ENCODE measurements around the gene PLEKHA3. TPM values are rescaled to one million over a fixed set of nuclear protein-coding genes. Genes with fewer than 3 reads are reported as not detected.

The PLEKHA3 gene
- total and polyA plus RNA-seq, 2 of the 4 experiments (the other 2 are of a cell fraction): 3.9 to 5.5 TPM

- dilution Hi-C loops (cut with HindIII; ENCODE audit: low sequenced_read_pairs, unreplicated experiment) (no loop called here), in situ Hi-C loops (cut with MboI; ENCODE audit: low sequenced_read_pairs) (no loop called here), intact Hi-C loops (cut with micrococcal nuclease) (no loop called here)
- ATAC-seq (ENCODE audit: low read depth) (peak; percentile 87), DNase-seq (peak; percentile 89)
- no peak overlapping the region for H2BK20ac ChIP-seq (ENCODE audit: low read depth, low read length)
- no CpG with 5 or more reads among the region's 2 CpGs for WGBS, 2 experiments (ENCODE audit: extremely low coverage in 2 of 2, insufficient read length in 1 of 2)
- 0 out of 2 replicates have a peak overlapping the region, but pooled peaks have one; percentile 2 for H3K14ac ChIP-seq (replicated peaks; ENCODE audit: low read depth, low read length)
- no peaks in the 10 kb centered on the region for H4K20me1 ChIP-seq (ENCODE audit: insufficient read depth, low read length)
- H3K27me3 ChIP-seq (ENCODE audit: control insufficient read depth, insufficient read depth, low read length): no peaks in the 10 kb centered on the region
- H4K8ac ChIP-seq (ENCODE audit: low read depth in 2 of 2, low read length in 2 of 2): peak overlapping the region in 1 of 2 experiments; percentile 31; a peak in 1 of 4 replicates
- TF ChIP-seq MXI1 (IDR thresholded peaks at IDR 0.05; ENCODE audit: borderline replicate concordance, low read depth, low read length): no peak
- TF ChIP-seq BHLHE40 (IDR thresholded peaks at IDR 0.05; ENCODE audit: low read depth, low read length): no peak
- no peak for TF ChIP-seq CTCF (conservative IDR thresholded peaks at IDR 0.05; ENCODE audit: low read depth, low read length)
- TF ChIP-seq POLR2A (IDR thresholded peaks at IDR 0.05; ENCODE audit: low read depth, low read length): no peak
- TF ChIP-seq MAZ (IDR thresholded peaks at IDR 0.05; ENCODE audit: borderline replicate concordance, low read depth, low read length): no peak
- TF ChIP-seq CEBPB (IDR thresholded peaks at IDR 0.05; ENCODE audit: low read depth, low read length): 0 out of 2 replicates have a peak, but pooled peaks have one; percentile 16
- 0 out of 2 replicates have a peak, but pooled peaks have one; percentile 31 for TF ChIP-seq FOS (IDR thresholded peaks at IDR 0.05; ENCODE audit: low read depth, low read length)
- no peak for TF ChIP-seq RAD21 (IDR thresholded peaks at IDR 0.05; ENCODE audit: low read length)
- TF ChIP-seq RFX5 (IDR thresholded peaks at IDR 0.05; ENCODE audit: low read depth, low read length): no peak
- TF ChIP-seq RCOR1 (IDR thresholded peaks at IDR 0.05; ENCODE audit: insufficient replicate concordance, low read length): no peak
- no peak for TF ChIP-seq MAFK (IDR thresholded peaks at IDR 0.05; ENCODE audit: low read depth, low read length)
- TF ChIP-seq USF2 (IDR thresholded peaks at IDR 0.05; ENCODE audit: low read depth, low read length): peak; percentile 40; the same call in 1 of the 2 replicates
- TF ChIP-seq CHD1 (IDR thresholded peaks at IDR 0.05; ENCODE audit: low read depth, low read length): no peak
- no peak for TF ChIP-seq SMC3 (IDR thresholded peaks at IDR 0.05; ENCODE audit: low read depth, low read length)
- TF ChIP-seq NFE2L2 (IDR thresholded peaks at IDR 0.05; ENCODE audit: low read depth, low read length): peak; percentile 9; the same call in 1 of the 2 replicates
- H2AFZ ChIP-seq (replicated peaks; ENCODE audit: low read length, poor library complexity): no peak overlapping the region
- no peaks in the 10 kb centered on the region for H3K36me3 ChIP-seq (ENCODE audit: control insufficient read depth, insufficient read depth, low read length)
- H4K91ac ChIP-seq (ENCODE audit: insufficient read depth, low read depth, low read length): no peak overlapping the region
- peak overlapping the region; percentile 38 for H2BK5ac ChIP-seq (ENCODE audit: low read depth, low read length, poor library complexity, severe bottlenecking)
- peak overlapping the region; percentile 28; the same call in 1 of the 2 replicates for H2BK120ac ChIP-seq (ENCODE audit: low read depth, low read length)
- H3K9me3 ChIP-seq (ENCODE audit: control insufficient read depth, insufficient read depth, low read length): no peaks in the 10 kb centered on the region
- no peak overlapping the region for H2AK9ac ChIP-seq (replicated peaks; ENCODE audit: low read depth, low read length, poor library complexity)
- H3K56ac ChIP-seq (ENCODE audit: extremely low read depth, insufficient read depth, low read length): no peak overlapping the region
- H3K4me3 ChIP-seq (ENCODE audit: insufficient read depth, low read depth, low read length): no peak overlapping the region
- no peak overlapping the region for H3K23ac ChIP-seq (ENCODE audit: low read depth, low read length)
- H3K27ac ChIP-seq (ENCODE audit: insufficient read depth, low read length): no peak overlapping the region
- BruUV-seq (replicated peaks): no TSS peak
- no peak overlapping the region for H2AK5ac ChIP-seq (ENCODE audit: low read depth, low read length)
- POLR2A ChIA-PET (ENCODE audit: unreplicated experiment): interaction anchor here (0.5 kb wide), 1 partner anchor 36 kb away, joined by 3 read pairs; no protein-coding TSS in a partner anchor
- CTCF ChIA-PET: no interaction called here
- H3K9ac ChIP-seq (ENCODE audit: low read depth, low read length): no peak overlapping the region
- H3K4me1 ChIP-seq (ENCODE audit: control insufficient read depth, insufficient read depth, low read length): peaks cover 1% of the 10 kb centered on the region; the same call in 1 of the 2 replicates
- H2BK15ac ChIP-seq (ENCODE audit: low read depth, low read length): no peak overlapping the region
- H3K79me1 ChIP-seq (ENCODE audit: low read depth in 1 of 2, low read length in 2 of 2): peaks cover 4 to 6% of the 10 kb centered on the region in 2 experiments; a peak in 2 of 4 replicates
- no peak overlapping the region for H4K5ac ChIP-seq (ENCODE audit: low read depth, low read length)
- H3K4ac ChIP-seq (ENCODE audit: low read depth, low read length): no peak overlapping the region; the same call in 1 of the 2 replicates
- H3K9me1 ChIP-seq (ENCODE audit: insufficient read depth, low read length): 0 out of 2 replicates have a peak, but pooled peaks cover 5% of the 10 kb centered on the region
- no peak overlapping the region for H3K4me2 ChIP-seq (ENCODE audit: low read depth, low read length)
- peak overlapping the region; percentile 42; the same call in 1 of the 2 replicates for H3K18ac ChIP-seq (ENCODE audit: low read depth, low read length)
These were observed 72.8 kb downstream of the PLEKHA3 start for GRCh38 chr2:178553047-178553446.
